Measurements from ENCODE around the gene AKR7A2. TPM values are rescaled to one million over a fixed set of nuclear protein-coding genes. Genes with fewer than 3 reads are reported as not detected.
A peak's percentile ranks its signal among the peaks of the same experiment; 100 is the strongest.

AKR7A2 gene
- total and polyA plus RNA-seq, 9 of the 15 experiments (the other 6 are each of a cell fraction or from before 2014, with no cell fraction given): 2.0 to 78.4 (median 49.4) TPM

DNA sequence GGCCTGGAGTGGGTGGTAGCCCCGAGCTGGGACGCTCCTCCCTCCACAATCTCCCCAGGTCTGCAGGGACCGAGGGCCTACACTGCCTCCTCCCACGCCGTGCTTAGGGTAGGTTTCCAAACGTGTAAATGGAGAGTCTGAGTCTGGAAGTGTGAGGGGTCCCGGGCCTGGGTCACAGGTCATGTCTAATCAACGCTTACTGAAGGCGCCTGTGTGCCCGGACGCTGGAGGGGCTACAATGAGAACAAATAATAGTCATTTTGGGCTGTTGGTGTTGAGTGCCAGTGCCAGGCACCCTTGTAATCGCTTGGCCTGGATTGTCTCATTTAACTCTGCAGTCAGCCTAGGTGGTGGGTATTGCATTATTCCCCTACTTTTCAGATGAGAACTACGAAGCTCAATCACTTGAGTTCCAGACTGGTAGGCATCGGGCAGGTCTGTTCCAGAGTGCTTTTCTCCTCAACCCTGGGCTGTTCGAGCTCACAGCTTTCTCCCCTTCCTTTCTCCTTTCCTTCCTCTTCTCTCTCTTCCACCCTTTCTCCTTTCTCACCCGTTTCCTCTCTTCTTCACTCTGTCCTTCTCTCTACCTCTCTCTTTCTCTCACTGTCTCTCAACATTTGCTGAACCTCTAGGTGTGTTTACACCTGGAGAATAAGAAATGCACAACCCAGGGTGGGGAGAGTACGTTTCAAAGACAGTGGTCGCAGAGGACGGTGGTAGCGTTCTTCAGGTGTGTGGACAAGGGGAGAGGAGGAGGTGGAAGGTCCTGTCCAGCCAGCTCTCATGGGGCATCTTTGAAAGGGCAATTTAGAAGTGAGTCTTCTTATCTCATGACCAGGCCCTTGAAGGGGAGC, 1.1 kb upstream of the AKR7A2 start (continued):
- TF ChIP-seq, protein P1, sequence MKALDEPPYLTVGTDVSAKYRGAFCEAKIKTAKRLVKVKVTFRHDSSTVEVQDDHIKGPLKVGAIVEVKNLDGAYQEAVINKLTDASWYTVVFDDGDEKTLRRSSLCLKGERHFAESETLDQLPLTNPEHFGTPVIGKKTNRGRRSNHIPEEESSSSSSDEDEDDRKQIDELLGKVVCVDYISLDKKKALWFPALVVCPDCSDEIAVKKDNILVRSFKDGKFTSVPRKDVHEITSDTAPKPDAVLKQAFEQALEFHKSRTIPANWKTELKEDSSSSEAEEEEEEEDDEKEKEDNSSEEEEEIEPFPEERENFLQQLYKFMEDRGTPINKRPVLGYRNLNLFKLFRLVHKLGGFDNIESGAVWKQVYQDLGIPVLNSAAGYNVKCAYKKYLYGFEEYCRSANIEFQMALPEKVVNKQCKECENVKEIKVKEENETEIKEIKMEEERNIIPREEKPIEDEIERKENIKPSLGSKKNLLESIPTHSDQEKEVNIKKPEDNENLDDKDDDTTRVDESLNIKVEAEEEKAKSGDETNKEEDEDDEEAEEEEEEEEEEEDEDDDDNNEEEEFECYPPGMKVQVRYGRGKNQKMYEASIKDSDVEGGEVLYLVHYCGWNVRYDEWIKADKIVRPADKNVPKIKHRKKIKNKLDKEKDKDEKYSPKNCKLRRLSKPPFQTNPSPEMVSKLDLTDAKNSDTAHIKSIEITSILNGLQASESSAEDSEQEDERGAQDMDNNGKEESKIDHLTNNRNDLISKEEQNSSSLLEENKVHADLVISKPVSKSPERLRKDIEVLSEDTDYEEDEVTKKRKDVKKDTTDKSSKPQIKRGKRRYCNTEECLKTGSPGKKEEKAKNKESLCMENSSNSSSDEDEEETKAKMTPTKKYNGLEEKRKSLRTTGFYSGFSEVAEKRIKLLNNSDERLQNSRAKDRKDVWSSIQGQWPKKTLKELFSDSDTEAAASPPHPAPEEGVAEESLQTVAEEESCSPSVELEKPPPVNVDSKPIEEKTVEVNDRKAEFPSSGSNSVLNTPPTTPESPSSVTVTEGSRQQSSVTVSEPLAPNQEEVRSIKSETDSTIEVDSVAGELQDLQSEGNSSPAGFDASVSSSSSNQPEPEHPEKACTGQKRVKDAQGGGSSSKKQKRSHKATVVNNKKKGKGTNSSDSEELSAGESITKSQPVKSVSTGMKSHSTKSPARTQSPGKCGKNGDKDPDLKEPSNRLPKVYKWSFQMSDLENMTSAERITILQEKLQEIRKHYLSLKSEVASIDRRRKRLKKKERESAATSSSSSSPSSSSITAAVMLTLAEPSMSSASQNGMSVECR (CRISPR knock-in tag; IDR thresholded peaks at IDR 0.05): no peak; the same call in 1 of the 2 replicates
- no peak for TF ChIP-seq NFE2L1 (tag; IDR thresholded peaks at IDR 0.05; ENCODE audit: borderline replicate concordance, low read depth)
- no peak for TF ChIP-seq ETV6 (IDR thresholded peaks at IDR 0.05; ENCODE audit: borderline replicate concordance in 1 of 2, low read depth in 2 of 2, low read length in 1 of 2)
- TF ChIP-seq ETV6 (CRISPR knock-in tag; IDR thresholded peaks at IDR 0.05; ENCODE audit: borderline replicate concordance): no peak
- TF ChIP-seq RFX1 (IDR thresholded peaks at IDR 0.05): no peak
- TF ChIP-seq, protein P2, sequence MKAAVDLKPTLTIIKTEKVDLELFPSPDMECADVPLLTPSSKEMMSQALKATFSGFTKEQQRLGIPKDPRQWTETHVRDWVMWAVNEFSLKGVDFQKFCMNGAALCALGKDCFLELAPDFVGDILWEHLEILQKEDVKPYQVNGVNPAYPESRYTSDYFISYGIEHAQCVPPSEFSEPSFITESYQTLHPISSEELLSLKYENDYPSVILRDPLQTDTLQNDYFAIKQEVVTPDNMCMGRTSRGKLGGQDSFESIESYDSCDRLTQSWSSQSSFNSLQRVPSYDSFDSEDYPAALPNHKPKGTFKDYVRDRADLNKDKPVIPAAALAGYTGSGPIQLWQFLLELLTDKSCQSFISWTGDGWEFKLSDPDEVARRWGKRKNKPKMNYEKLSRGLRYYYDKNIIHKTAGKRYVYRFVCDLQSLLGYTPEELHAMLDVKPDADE (conservative IDR thresholded peaks at IDR 0.05; ENCODE audit: control insufficient read depth, low read depth, low read length): peak; percentile 55; the same call in 1 of the 2 replicates
- no peak for TF ChIP-seq NFXL1 (CRISPR knock-in tag; IDR thresholded peaks at IDR 0.05)
- peak in 1 of 2 experiments; percentile 18; a peak in 3 of 4 replicates for TF ChIP-seq HDAC1 (IDR thresholded peaks at IDR 0.05)
- no peak for TF ChIP-seq TGIF2 (CRISPR knock-in tag; IDR thresholded peaks at IDR 0.05)
- TF ChIP-seq PHB2 (IDR thresholded peaks at IDR 0.05; ENCODE audit: low read depth): peak; percentile 50; the same call in 1 of the 2 replicates
- TF ChIP-seq RHOXF2B (CRISPR knock-in tag; conservative IDR thresholded peaks at IDR 0.05): 0 out of 2 replicates have a peak, but pooled peaks have one; percentile 9
- no peak for TF ChIP-seq BACH1 (tag; IDR thresholded peaks at IDR 0.05)
- TF ChIP-seq CEBPB (tag; IDR thresholded peaks at IDR 0.05): no peak
- TF ChIP-seq TAF1 (IDR thresholded peaks at IDR 0.05; ENCODE audit: control insufficient read depth, extremely low read depth, insufficient read depth, low read length, severe bottlenecking): no peak
- no peak for TF ChIP-seq ADNP (tag; IDR thresholded peaks at IDR 0.05)
- TF ChIP-seq, protein P3, sequence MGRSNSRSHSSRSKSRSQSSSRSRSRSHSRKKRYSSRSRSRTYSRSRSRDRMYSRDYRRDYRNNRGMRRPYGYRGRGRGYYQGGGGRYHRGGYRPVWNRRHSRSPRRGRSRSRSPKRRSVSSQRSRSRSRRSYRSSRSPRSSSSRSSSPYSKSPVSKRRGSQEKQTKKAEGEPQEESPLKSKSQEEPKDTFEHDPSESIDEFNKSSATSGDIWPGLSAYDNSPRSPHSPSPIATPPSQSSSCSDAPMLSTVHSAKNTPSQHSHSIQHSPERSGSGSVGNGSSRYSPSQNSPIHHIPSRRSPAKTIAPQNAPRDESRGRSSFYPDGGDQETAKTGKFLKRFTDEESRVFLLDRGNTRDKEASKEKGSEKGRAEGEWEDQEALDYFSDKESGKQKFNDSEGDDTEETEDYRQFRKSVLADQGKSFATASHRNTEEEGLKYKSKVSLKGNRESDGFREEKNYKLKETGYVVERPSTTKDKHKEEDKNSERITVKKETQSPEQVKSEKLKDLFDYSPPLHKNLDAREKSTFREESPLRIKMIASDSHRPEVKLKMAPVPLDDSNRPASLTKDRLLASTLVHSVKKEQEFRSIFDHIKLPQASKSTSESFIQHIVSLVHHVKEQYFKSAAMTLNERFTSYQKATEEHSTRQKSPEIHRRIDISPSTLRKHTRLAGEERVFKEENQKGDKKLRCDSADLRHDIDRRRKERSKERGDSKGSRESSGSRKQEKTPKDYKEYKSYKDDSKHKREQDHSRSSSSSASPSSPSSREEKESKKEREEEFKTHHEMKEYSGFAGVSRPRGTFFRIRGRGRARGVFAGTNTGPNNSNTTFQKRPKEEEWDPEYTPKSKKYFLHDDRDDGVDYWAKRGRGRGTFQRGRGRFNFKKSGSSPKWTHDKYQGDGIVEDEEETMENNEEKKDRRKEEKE (IDR thresholded peaks at IDR 0.05; ENCODE audit: borderline replicate concordance in 1 of 2, control insufficient read depth in 1 of 2, low read depth in 2 of 2, low read length in 1 of 2): no peak

Data from K562 (cell line).